Measurements from ENCODE around the gene NDUFAF3. TPM values are rescaled to one million over a fixed set of nuclear protein-coding genes. Genes with fewer than 3 reads are reported as not detected.
A peak's percentile ranks its signal among the peaks of the same experiment; 100 is the strongest.

The NDUFAF3 gene
- total and polyA plus RNA-seq, 10 of the 15 experiments (the other 5 are each of a cell fraction or from before 2014, with no cell fraction given): 25.4 to 228 (median 63.9) TPM

GRCh38 chr3:49020330-49021212 lies 1.4 kb upstream of the NDUFAF3 start (continued):
- TF ChIP-seq ZNF687 (IDR thresholded peaks at IDR 0.05): 0 out of 2 replicates have a peak, but pooled peaks have one; percentile 9
- peak in 1 of 2 experiments; percentile 30; a peak in 1 of 3 replicates for TF ChIP-seq EGR1 (IDR thresholded peaks at IDR 0.05; ENCODE audit: borderline replicate concordance in 1 of 2, low read depth in 2 of 2, low read length in 2 of 2)
- TF ChIP-seq NFYA (IDR thresholded peaks at IDR 0.05; ENCODE audit: borderline replicate concordance, low read depth, low read length): no peak
- TF ChIP-seq, protein P1, sequence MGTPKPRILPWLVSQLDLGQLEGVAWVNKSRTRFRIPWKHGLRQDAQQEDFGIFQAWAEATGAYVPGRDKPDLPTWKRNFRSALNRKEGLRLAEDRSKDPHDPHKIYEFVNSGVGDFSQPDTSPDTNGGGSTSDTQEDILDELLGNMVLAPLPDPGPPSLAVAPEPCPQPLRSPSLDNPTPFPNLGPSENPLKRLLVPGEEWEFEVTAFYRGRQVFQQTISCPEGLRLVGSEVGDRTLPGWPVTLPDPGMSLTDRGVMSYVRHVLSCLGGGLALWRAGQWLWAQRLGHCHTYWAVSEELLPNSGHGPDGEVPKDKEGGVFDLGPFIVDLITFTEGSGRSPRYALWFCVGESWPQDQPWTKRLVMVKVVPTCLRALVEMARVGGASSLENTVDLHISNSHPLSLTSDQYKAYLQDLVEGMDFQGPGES (IDR thresholded peaks at IDR 0.05): no peak
- TF ChIP-seq CREM (IDR thresholded peaks at IDR 0.05; ENCODE audit: low read depth): 0 out of 2 replicates have a peak, but pooled peaks have one; percentile 21
- no peak; the same call in 1 of the 2 replicates for TF ChIP-seq TBL1XR1 (IDR thresholded peaks at IDR 0.05; ENCODE audit: low read depth, low read length)
- peak; percentile 71; the same call in 1 of the 2 replicates for TF ChIP-seq SPI1 (IDR thresholded peaks at IDR 0.05; ENCODE audit: borderline replicate concordance, insufficient read depth, low read depth, low read length)
- TF ChIP-seq SMAD1 (IDR thresholded peaks at IDR 0.05; ENCODE audit: low read depth, partially characterized antibody): no peak
- no peak for TF ChIP-seq ASH2L (IDR thresholded peaks at IDR 0.05; ENCODE audit: borderline replicate concordance, low read depth)
- peak; percentile 85 for TF ChIP-seq MEF2B (IDR thresholded peaks at IDR 0.05; ENCODE audit: partially characterized antibody, poor library complexity, severe bottlenecking)
- TF ChIP-seq TCF12 (IDR thresholded peaks at IDR 0.05; ENCODE audit: low read depth, low read length): 0 out of 2 replicates have a peak, but pooled peaks have one; percentile 7
- TF ChIP-seq, protein P2, sequence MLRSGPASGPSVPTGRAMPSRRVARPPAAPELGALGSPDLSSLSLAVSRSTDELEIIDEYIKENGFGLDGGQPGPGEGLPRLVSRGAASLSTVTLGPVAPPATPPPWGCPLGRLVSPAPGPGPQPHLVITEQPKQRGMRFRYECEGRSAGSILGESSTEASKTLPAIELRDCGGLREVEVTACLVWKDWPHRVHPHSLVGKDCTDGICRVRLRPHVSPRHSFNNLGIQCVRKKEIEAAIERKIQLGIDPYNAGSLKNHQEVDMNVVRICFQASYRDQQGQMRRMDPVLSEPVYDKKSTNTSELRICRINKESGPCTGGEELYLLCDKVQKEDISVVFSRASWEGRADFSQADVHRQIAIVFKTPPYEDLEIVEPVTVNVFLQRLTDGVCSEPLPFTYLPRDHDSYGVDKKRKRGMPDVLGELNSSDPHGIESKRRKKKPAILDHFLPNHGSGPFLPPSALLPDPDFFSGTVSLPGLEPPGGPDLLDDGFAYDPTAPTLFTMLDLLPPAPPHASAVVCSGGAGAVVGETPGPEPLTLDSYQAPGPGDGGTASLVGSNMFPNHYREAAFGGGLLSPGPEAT (IDR thresholded peaks at IDR 0.05; ENCODE audit: low read depth): 0 out of 2 replicates have a peak, but pooled peaks have one; percentile 17
- TF ChIP-seq, protein P3, sequence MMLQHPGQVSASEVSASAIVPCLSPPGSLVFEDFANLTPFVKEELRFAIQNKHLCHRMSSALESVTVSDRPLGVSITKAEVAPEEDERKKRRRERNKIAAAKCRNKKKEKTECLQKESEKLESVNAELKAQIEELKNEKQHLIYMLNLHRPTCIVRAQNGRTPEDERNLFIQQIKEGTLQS (IDR thresholded peaks at IDR 0.05; ENCODE audit: borderline replicate concordance, extremely low read depth, low read depth, low read length): no peak
- TF ChIP-seq POU2F2 (IDR thresholded peaks at IDR 0.05; ENCODE audit: borderline replicate concordance, low read depth, low read length): peak; percentile 40; the same call in 1 of the 3 replicates
- TF ChIP-seq NBN (IDR thresholded peaks at IDR 0.05): no peak
- peak; percentile 6; the same call in 1 of the 2 replicates for TF ChIP-seq BACH1 (IDR thresholded peaks at IDR 0.05; ENCODE audit: borderline replicate concordance)
- no peak for TF ChIP-seq USF1 (IDR thresholded peaks at IDR 0.05; ENCODE audit: borderline replicate concordance, extremely low read length, insufficient read depth, low read depth, low read length)

Measured in GM12878 (cell line).